Transverse colon (tissue), 3 donors: ENCODE results near the gene KIAA1217.

Source experiments
- CTCF ChIP-seq, 5 experiments: fragments of 200-600 bp in 3 of 5; fragments of 450-650 bp in 2 of 5; sonication (generic) in 3 of 5; IDR thresholded peaks; 1 replicate in 2 of 5; 2 replicates in 3 of 5; pipeline ENCODE4 v1.5.1; 2016 to 2017; ENCODE audit warnings: antibody characterized with exemption in 5 of 5, inconsistent platforms in 3 of 5, mild to moderate bottlenecking in 2 of 5, moderate library complexity in 1 of 5
- POLR2A ChIP-seq: fragments of 450-650 bp; IDR thresholded peaks from one replicate; pipeline ENCODE4 v1.6.1; 2016; ENCODE audit warnings: antibody characterized with exemption, mild to moderate bottlenecking, moderate library complexity

DNA sequence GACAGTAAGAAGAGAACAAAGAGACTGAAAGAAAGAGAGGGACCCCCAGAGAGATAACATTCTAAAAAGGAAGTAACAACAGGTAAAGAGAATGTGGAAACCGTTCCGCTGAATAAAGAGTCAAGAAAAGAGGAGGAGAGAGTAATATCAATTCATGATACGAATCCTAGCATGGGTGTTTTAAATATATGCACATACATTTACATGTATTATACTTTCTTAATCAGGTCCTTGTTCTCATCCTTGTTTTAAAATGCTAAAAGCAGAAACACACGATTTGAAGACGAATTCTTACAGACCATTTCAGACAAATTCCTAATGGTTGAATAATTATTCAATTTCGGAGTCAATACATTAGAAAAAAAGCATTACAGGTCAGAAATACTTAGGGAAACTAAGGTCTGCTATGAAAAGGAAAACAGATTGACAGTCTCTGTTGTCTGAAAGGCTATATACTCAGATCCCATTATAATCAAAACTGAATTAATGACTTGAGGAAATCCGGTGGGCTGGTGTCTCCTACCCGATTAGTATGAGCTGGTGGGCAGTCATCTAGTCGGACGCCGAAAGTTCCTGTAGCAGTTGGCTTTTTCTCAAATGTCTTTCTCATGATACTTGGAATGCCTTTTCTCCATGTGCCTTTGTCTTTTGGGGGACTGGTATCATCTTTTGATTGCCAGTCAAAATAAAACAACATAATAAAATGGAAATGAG lies 387.4 kb downstream of the KIAA1217 start:
- TF ChIP-seq POLR2A = no peak
- no peak for TF ChIP-seq CTCF (IDR thresholded peaks at IDR 0.05)
